Measurements from ENCODE around the gene DPP10.

DNA sequence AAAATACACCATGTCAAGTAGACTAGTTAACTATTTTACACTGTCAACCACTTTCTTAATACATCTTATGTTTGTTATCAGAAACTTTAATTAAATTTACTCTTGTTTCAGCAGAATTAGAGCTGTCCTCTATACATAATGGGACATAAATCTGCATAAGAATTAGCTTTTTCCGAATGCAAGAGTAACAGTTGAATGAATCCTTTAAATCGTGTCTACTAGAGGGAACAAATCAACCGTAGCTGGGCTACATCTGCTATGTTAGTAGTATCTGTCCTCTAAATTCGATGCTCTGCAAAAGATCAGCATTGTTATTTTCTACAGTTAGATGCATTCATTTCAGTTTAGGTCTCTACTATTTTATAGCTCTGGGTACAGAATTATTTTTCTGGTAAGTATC, 1090.6 kb downstream of the DPP10 start:
- TF ChIP-seq, protein P1, sequence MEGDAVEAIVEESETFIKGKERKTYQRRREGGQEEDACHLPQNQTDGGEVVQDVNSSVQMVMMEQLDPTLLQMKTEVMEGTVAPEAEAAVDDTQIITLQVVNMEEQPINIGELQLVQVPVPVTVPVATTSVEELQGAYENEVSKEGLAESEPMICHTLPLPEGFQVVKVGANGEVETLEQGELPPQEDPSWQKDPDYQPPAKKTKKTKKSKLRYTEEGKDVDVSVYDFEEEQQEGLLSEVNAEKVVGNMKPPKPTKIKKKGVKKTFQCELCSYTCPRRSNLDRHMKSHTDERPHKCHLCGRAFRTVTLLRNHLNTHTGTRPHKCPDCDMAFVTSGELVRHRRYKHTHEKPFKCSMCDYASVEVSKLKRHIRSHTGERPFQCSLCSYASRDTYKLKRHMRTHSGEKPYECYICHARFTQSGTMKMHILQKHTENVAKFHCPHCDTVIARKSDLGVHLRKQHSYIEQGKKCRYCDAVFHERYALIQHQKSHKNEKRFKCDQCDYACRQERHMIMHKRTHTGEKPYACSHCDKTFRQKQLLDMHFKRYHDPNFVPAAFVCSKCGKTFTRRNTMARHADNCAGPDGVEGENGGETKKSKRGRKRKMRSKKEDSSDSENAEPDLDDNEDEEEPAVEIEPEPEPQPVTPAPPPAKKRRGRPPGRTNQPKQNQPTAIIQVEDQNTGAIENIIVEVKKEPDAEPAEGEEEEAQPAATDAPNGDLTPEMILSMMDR (IDR thresholded peaks at IDR 0.05; ENCODE audit: insufficient read depth, low read depth, low read length) = no peak
- no peak for TF ChIP-seq EZH2 (IDR thresholded peaks at IDR 0.05; ENCODE audit: insufficient read depth, low read length)
